ENCODE results near the gene CEMIP. TPM values are rescaled to one million over a fixed set of nuclear protein-coding genes. Genes with fewer than 3 reads are reported as not detected.

Gene CEMIP
- total RNA-seq, 1 experiment from 2014 or later = 3.1 TPM

DNA sequence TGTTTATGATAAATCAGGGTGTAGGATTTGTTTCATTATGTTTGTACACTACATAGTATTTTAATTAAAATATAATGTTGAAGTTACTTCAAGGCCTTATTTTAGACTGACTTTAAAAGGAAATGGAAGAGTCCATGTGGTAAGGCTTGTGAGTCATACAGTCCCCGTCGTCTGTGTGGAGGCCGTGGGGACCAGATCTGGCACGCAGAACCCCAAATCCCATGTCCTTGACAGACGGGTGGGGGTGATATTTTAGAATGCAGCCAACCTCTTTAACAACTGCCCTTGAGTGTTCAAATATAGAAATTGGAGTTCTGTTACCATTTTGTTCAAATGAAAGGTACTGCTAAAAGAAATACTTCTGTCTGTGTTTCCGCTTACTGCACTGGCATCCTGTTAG, 48.2 kb upstream of the CEMIP start:
- no peaks in the 10 kb centered on the region for H3K36me3 ChIP-seq (ENCODE audit: low read depth, low read length)

DNA sequence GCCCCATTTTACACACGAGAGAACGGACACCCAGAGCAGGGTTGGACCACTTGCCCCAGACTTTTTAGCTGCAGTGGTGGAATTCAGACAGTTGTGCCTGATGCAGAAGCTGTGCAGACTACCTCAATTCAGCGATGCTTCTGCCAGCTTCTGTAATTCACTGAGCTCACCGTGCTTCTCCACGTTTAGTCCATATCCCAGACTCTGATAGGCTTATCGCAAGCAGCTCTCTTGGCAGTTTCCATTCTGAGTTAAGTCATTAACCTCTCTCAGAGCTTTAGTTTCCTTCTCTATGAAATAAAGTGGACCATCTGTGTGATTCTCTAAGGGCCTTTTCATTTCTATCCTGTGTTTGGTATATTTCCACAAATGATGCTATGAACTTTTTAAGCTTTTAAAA, 47.0 kb upstream of the CEMIP start:
- Histone ChIP-seq H2AFZ (ENCODE audit: low read length) (no peak overlapping the region), H3K9me2 (replicated peaks; ENCODE audit: low read length) (no peaks in the 10 kb centered on the region), H4K20me1 (ENCODE audit: low read length) (0 out of 2 replicates have a peak, but pooled peaks cover 8% of the 10 kb centered on the region), H3K27ac (ENCODE audit: low read length) (no peak overlapping the region), H3K4me1 (ENCODE audit: insufficient read depth, low read length) (no peaks in the 10 kb centered on the region), H3K9ac (ENCODE audit: low read length) (no peak overlapping the region), H3K79me2 (ENCODE audit: low read length) (peaks cover 77% of the 10 kb centered on the region), H3K9me3 (ENCODE audit: low read length) (no peaks in the 10 kb centered on the region), H3F3A (ENCODE audit: low read length, unreplicated experiment) (no peaks in the 10 kb centered on the region), H3K4me3 (ENCODE audit: low read length) (no peak overlapping the region), H3K4me2 (ENCODE audit: low read length) (no peak overlapping the region), H3K27me3 (ENCODE audit: low read length) (no peaks in the 10 kb centered on the region), H3K36me3 (ENCODE audit: low read depth, low read length) (0 out of 2 replicates have a peak, but pooled peaks cover 2% of the 10 kb centered on the region)
- POLR2A ChIA-PET (ENCODE audit: unreplicated experiment) = no interaction called here
- ATAC-seq (no peak), DNase-seq (no peak)
- intact Hi-C loops (cut with micrococcal nuclease) = no loop called here
- no TSS peak for BruUV-seq (replicated peaks)
- TF ChIP-seq, protein P1, sequence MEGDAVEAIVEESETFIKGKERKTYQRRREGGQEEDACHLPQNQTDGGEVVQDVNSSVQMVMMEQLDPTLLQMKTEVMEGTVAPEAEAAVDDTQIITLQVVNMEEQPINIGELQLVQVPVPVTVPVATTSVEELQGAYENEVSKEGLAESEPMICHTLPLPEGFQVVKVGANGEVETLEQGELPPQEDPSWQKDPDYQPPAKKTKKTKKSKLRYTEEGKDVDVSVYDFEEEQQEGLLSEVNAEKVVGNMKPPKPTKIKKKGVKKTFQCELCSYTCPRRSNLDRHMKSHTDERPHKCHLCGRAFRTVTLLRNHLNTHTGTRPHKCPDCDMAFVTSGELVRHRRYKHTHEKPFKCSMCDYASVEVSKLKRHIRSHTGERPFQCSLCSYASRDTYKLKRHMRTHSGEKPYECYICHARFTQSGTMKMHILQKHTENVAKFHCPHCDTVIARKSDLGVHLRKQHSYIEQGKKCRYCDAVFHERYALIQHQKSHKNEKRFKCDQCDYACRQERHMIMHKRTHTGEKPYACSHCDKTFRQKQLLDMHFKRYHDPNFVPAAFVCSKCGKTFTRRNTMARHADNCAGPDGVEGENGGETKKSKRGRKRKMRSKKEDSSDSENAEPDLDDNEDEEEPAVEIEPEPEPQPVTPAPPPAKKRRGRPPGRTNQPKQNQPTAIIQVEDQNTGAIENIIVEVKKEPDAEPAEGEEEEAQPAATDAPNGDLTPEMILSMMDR (conservative IDR thresholded peaks at IDR 0.05; ENCODE audit: low read depth, low read length) = no peak
- TF ChIP-seq EZH2 (IDR thresholded peaks at IDR 0.05; ENCODE audit: low read length, unreplicated experiment) = no peak
- no peak for TF ChIP-seq EZH2phosphoT487 (IDR thresholded peaks at IDR 0.05; ENCODE audit: borderline replicate concordance, low read length)
- CTCF ChIA-PET = no interaction called here

More for the DNA sequence above, 48.2 kb upstream of the CEMIP start:
- no peaks in the 10 kb centered on the region for H3F3A ChIP-seq (ENCODE audit: low read length, unreplicated experiment)
- no peak overlapping the region for H3K27ac ChIP-seq (ENCODE audit: low read length)
- no peak overlapping the region for H3K4me3 ChIP-seq (ENCODE audit: low read length)
- TF ChIP-seq EZH2phosphoT487 (IDR thresholded peaks at IDR 0.05; ENCODE audit: borderline replicate concordance, low read length) (no peak), EZH2 (IDR thresholded peaks at IDR 0.05; ENCODE audit: low read length, unreplicated experiment) (no peak)
- TF ChIP-seq, protein P1 (conservative IDR thresholded peaks at IDR 0.05; ENCODE audit: low read depth, low read length) = no peak
- CTCF ChIA-PET = no interaction called here
- ATAC-seq (no peak), DNase-seq (no peak)
- no peaks in the 10 kb centered on the region for H3K9me3 ChIP-seq (ENCODE audit: low read length)
- BruUV-seq (replicated peaks) = no TSS peak
- H3K9ac ChIP-seq (ENCODE audit: low read length) = no peak overlapping the region
- intact Hi-C loops (cut with micrococcal nuclease) = no loop called here
- no peaks in the 10 kb centered on the region for H3K27me3 ChIP-seq (ENCODE audit: low read length)
- no peak overlapping the region for H2AFZ ChIP-seq (ENCODE audit: low read length)
- peaks cover 76% of the 10 kb centered on the region for H3K79me2 ChIP-seq (ENCODE audit: low read length)
- no peak overlapping the region for H3K4me2 ChIP-seq (ENCODE audit: low read length)
- no peaks in the 10 kb centered on the region for H3K4me1 ChIP-seq (ENCODE audit: insufficient read depth, low read length)
- POLR2A ChIA-PET (ENCODE audit: unreplicated experiment) = no interaction called here
- 0 out of 2 replicates have a peak, but pooled peaks cover 8% of the 10 kb centered on the region for H4K20me1 ChIP-seq (ENCODE audit: low read length)
- no peaks in the 10 kb centered on the region for H3K9me2 ChIP-seq (replicated peaks; ENCODE audit: low read length)

DNA sequence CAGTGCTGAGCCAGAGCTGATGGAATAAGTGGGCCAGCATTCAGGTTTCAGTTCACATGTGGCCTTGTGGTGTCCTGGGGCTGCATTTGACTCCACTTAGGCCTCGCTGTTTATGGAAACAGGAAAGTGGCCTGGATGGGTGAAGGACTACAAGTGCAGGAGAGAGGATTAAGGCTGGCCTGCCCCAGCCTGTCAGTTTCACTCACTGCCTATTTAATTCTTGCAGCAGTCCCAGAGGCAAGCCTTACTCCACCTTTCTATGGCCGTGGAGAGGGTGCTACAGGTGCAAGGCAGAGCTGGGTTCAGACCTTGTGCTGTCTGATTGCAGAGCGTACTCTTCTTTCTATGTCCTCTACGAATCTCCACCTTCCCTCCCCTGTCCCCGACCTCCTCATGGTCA, 46.4 kb upstream of the CEMIP start:
- H3K27ac ChIP-seq (ENCODE audit: low read length) = no peak overlapping the region
- peaks cover 77% of the 10 kb centered on the region for H3K79me2 ChIP-seq (ENCODE audit: low read length)
- POLR2A ChIA-PET (ENCODE audit: unreplicated experiment) = no interaction called here
- H3K27me3 ChIP-seq (ENCODE audit: low read length) = no peaks in the 10 kb centered on the region
- H2AFZ ChIP-seq (ENCODE audit: low read length) = no peak overlapping the region
- CTCF ChIA-PET = no interaction called here
- ATAC-seq = no peak
- intact Hi-C loops (cut with micrococcal nuclease) = no loop called here
- H3K4me1 ChIP-seq (ENCODE audit: insufficient read depth, low read length) = no peaks in the 10 kb centered on the region
- TF ChIP-seq EZH2 (IDR thresholded peaks at IDR 0.05; ENCODE audit: low read length, unreplicated experiment) (no peak), EZH2phosphoT487 (IDR thresholded peaks at IDR 0.05; ENCODE audit: borderline replicate concordance, low read length) (no peak)
- TF ChIP-seq, protein P1 (conservative IDR thresholded peaks at IDR 0.05; ENCODE audit: low read depth, low read length) = no peak
- H3K36me3 ChIP-seq (ENCODE audit: low read depth, low read length) = 0 out of 2 replicates have a peak, but pooled peaks cover 2% of the 10 kb centered on the region
- no peaks in the 10 kb centered on the region for H3K9me2 ChIP-seq (replicated peaks; ENCODE audit: low read length)
- H4K20me1 ChIP-seq (ENCODE audit: low read length) = 0 out of 2 replicates have a peak, but pooled peaks cover 5% of the 10 kb centered on the region
- H3K9me3 ChIP-seq (ENCODE audit: low read length) = no peaks in the 10 kb centered on the region
- no peak overlapping the region for H3K4me3 ChIP-seq (ENCODE audit: low read length)
- no peak overlapping the region for H3K4me2 ChIP-seq (ENCODE audit: low read length)
- H3K9ac ChIP-seq (ENCODE audit: low read length) = no peak overlapping the region
- BruUV-seq (replicated peaks) = no TSS peak
- H3F3A ChIP-seq (ENCODE audit: low read length, unreplicated experiment) = no peaks in the 10 kb centered on the region
- DNase-seq = no peak

Data from PC-3 (cell line).